Left forelimb (tissue), 1 donor: ENCODE measurements around the gene RBM34.
"Not testable (repeated sequence)": the region's sequence is repeated elsewhere in the genome, so short reads cannot be mapped to it uniquely, and the experiment has no call there.

Source experiments
- DNase-seq: peaks from one replicate; pipeline ENCODE4 v3.0.0-alpha.2; 2018; ENCODE audit warnings: low spot score

Gene RBM34

DNA sequence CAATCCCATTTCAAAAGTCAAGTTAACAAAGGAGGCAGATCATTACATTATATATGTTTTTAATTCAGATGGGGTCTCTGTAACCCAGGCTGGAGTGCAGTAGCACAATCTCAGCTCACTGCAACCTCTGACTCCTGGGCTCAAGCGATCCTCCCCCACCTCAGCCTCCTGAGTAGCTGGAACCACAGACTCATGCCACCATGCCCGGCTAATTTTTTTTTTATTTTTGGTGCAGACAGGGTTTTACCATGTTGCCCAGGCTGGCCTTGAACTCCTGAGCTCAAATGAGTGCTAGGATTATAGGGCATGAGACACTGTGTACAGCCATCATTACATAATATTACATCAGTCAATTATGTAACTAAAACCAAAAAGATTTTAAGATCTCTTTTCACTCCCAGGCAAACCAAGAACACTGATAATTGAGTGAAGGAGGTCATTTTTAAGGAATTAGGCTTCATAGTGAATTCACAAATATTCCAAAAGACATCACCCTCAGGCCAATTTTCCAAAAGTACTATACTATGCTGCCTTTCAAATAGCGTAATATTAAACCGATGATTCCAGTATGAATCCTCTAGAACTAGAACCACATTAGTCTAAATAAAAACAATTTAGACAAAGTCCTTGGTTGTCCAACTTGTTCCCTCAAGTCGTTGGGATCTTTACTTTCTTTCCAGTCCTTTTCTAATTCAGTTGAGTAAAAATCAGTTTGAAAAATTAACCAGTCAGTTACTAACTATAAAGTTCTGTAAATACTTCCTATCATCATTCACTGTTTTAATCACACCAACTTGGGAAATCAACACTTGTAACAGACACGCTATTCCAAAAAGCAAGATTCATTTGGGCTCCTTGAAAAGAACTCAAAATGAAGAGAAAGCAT is 48.5 kb downstream of the RBM34 start:
- no peak for DNase-seq

GRCh38 chr1:235111107-235111506 is 49.9 kb downstream of the RBM34 start:
- no peak for DNase-seq

- DNase-seq: no peak
Observed at GRCh38 chr1:235108876-235109275, 52.2 kb downstream of the RBM34 start.

GRCh38 chr1:235108185-235108593 is 52.9 kb downstream of the RBM34 start:
- DNase-seq: no peak

DNA sequence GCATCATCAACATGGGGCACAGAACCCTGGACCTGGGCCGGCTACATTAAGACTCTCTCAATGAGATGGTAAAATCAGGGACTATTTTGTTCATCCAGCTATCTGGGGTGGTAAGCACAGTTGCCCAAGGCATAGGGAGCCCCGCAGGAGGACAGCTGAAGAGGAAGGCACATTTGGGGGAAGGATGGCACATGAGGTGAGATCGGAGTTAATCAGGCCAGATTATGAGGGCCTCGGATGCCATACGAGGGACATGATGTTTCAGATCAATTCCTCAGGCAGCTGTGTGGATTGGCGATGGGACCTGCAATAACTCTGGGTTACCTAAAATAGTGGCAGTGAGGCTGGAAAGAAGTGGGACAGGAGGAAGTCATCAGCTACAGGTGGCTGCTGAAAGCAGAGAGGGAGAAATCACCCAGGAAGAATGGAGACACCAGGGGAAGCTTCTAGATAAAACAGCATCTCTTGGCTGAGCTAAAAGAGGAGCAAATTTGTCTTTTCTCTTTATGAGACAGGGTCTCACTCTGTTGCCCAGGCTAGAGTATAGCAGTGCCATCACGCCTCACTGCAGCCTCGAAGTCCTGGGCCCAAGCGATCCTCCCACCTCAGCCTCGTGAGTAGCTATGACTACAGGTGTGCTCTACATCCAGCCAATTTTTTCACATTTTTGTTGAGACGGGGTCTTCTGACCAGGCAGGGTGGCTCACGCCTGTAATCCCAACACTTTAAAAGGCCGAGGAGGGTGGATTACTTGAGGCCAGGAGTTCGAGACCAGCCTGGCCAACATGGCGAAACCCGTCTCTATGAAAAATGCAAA is 53.5 kb downstream of the RBM34 start:
- DNase-seq: no peak

DNA sequence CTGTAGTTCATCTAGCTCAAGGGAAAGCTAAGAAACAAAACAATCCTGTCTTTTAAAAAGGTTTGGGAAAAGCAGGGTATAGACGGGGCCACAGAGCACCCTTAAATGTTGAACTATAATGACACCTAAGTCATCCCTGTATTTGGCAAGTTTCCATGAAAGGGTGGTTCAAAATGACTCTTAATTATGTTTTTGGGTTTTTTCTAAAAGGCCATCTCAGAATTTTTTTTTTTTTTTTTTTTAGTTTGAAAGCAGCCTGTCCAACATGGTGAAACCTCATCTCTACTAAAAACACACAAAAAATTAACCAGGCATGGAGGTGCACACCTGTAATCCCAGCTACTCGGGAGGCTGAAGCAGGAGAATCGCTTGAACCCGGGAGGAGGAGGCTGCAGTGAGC is 54.6 kb downstream of the RBM34 start:
- DNase-seq: no peak

DNA sequence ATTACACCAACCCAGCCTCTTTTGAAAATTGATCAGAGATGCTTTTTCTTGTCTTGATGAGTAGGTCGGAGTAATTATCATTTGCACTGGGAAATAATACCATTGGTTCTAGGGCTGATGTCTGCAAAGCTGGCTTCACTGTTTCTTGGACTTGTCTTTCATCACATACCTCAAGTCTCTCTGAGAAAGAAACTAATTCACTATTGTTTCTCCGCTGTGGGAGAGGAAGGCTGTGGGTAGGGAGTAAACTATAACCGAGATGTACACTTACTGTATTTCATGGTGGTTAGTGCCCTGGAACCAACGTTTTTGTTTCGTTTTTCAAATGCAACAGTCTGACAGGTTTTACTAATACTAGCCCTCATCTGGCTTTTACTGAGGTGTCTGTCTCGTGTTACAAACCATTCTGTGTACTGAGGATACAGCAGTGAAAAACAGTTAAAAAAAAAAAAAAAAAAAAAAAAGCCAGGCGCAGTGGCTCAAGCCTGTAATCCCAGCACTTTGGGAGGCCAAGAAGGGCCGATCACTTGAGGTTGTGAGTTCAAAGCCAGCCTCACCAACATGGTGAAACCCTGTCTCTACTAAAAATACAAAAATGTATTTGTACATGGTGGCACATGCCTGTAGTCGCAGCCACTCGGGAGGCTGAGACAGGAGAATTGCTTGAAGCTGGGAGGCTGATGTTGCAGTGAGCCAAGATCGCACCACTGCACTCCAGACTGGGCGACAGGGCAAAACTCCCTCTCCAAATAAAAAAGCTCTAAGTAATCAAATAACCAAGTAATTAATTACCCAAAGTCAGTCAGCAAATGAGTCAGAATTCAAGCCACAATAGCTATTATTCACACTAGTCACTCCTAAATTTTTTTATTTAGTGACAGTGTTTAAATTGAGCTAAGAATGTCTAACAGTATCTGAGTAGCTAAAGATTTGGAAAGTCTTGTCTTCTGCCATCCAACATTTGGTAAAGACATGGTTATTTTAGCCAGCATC is 55.7 kb downstream of the RBM34 start:
- DNase-seq: no peak

GRCh38 chr1:235102993-235103411 is 58.0 kb downstream of the RBM34 start:
- DNase-seq: no peak

GRCh38 chr1:235102259-235102582 is 58.8 kb downstream of the RBM34 start:
- no peak for DNase-seq

DNA sequence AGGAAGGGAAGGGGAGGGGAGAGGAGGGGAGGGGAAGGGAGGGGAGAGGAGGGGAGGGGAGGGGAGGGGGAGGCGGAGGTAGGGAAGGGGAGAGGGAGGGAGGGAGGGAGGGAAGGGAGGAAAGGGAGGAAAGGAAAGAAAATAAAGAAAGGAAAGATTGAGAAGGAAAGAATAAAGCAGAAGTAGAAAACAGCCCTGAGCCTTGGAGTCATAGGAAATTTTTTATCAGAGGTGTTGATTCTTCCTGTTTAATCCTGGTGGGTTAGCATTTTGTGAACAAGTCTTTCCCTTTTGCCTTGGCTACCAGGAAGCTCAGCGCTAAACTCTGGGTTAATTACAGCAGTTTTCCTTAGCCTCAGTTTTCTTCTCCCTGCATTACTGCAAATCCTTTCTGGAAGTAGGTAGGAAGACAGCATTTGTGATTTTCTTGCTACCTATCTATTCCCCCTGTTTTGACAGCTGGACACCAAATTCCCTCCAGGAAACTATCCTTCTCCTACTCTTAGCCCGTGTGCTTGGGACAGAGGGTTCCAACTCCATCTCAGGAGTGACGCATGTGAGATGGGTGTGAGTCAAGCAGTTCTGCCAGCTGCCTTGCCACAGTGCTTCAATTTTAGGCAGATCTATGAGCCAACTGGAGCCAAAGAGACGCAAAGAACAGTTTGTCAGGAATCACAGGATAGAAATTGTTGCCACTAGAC is 59.3 kb downstream of the RBM34 start:
- no peak for DNase-seq

DNA sequence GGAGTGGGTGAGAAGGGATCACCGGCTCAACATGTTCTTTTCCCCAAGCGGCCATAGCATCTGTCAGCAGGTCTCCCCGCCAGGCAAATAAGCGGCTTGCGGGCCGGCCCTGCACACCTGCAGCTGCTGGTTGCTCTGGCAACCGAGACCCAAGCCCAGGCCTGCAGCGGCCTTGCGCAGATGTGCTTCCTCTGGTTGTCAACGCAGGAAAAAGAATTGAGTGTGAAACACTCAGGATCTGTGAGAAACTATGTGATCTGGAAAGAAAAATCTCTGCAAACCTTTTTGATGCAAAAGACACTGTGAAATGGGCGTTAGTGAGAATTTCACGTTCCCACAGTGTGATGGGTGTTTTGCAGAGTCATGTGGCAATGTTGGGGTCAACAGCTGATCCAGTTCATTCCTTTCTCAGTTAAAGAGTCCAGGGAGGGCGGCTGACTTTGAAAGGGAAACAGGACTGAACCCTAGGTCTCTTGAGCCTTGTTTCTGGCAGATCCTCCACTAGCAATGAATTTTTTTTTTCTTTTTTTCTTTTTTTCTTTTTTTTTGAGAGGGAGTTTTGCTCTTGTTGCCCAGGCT is 60.8 kb downstream of the RBM34 start:
- no peak for DNase-seq

- no peak for DNase-seq
Observed at GRCh38 chr1:235098991-235099390, 62.1 kb downstream of the RBM34 start.

DNA sequence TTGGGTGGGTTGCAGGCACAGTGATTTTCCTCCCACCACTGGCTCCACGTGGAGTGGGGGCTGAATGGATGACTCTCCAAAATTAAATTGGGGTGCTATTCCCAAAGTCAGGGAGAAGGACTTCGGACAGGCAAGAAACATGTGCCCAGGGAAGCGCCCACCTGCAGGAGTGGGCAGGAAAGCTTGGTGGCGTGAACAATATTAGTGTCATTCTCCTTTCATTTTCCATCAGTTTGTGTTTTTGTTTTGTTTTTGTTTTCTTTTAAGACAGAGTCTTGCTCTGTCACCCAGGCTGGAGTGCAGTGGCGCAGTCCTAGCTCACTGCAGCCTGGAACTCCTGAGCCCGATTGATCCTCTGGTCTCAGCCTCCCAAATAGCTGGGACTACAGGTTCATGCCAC is 62.5 kb downstream of the RBM34 start:
- no peak for DNase-seq

DNA sequence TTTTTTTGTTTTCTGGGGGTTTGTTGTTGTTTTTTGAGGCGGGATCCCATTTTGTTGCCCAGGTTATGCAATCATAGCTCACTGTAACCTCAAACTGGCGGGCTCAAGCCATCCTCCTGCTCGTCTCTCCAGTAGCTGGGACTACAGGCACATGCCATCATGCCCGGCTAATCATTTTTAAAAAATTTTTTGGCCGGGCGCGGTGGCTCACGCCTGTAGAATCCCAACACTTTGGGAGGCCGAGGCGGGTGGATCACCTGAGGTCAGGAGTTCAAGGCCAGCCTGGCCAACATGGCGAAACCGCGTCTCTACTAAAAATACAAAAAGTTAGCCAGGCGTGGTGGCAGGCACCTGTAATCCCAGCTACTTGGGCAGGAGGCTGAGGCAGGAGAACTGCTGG is 63.5 kb downstream of the RBM34 start:
- peak; percentile 17 for DNase-seq

GRCh38 chr1:235095938-235096562 is 65.0 kb downstream of the RBM34 start:
- DNase-seq: no peak

DNA sequence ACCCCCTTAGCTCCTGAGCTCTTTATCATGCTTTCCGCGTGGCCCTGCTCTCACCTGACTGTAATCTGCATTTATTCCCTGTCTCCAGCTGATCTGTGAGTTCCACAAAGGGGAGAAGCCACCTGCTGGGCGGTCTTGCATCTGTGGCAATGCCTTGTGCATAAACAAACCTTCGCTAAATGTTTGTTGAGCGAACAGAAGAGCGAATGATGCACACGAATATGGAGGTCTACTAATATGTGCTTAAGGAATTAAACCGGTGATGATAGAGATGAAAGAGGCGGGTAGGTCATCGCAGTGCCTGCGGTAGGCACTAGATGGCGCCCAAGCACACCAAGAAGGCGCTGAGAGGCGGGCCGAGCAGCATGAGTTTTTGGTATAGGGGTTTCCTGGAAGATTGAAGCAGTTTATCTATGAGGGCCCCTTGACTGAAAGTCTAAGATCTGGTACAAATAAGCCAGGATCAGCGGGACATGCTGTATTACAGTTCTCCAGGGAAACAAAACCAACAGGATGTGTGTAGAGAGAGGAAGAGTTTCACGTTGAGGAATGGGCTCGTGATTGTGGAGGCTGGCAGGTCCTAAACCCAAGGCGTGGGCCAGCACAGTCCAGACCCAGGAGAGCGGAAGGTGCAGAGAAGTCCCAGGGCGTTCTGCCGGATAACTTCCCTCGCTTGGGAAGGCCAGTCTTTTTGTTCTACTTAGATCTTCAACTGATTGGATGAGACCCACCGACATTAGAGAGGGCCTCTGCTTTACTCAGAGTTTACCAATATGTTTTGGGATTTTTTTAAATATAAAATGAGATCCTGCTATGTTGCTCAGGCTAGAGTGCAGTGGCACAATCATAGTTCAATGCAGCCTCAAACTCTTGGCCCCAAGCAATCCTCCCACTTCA is 67.1 kb downstream of the RBM34 start:
- DNase-seq: peak; percentile 66

- peak; percentile 72 for DNase-seq
Observed at GRCh38 chr1:235093013-235093695, 67.9 kb downstream of the RBM34 start.

- DNase-seq: not testable (repeated sequence)
Observed at GRCh38 chr1:235092415-235092814, 68.6 kb downstream of the RBM34 start.

GRCh38 chr1:235092045-235092406 is 69.0 kb downstream of the RBM34 start:
- not testable (repeated sequence) for DNase-seq
